Measurements from ENCODE around the gene KRTAP9-8. TPM values are rescaled to one million over a fixed set of nuclear protein-coding genes. Genes with fewer than 3 reads are reported as not detected.
"Not testable (repeated sequence)": the region's sequence is repeated elsewhere in the genome, so short reads cannot be mapped to it uniquely, and the experiment has no call there.

The KRTAP9-8 gene
- total RNA-seq, 2 donors from 2014 or later = not detected

DNA sequence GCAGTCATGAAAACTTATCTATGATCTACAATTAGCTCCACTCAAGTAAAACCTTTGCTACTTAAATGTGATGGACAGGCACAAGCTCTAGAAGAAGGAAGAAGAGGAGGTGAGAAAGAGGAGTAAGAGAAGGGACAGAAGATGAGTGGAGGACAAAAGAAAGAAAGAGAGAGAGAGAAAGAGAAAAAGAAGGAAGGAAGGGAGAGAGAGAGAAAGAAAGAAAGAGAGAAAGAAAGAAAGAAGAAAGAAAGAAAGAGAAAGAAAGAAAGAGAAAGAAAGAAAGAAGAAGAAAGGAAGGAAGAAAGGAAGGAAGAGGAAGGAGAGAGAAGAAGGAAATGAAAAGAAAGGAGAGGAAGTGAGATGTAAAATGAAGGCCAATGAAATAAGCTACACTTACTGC is 7.7 kb upstream of the KRTAP9-8 start:
- H3K27ac Mint-ChIP-seq = no peak overlapping the region
- no peaks in the 10 kb centered on the region for H3K36me3 Mint-ChIP-seq (ENCODE audit: low read depth)
- TF ChIP-seq, protein P1, sequence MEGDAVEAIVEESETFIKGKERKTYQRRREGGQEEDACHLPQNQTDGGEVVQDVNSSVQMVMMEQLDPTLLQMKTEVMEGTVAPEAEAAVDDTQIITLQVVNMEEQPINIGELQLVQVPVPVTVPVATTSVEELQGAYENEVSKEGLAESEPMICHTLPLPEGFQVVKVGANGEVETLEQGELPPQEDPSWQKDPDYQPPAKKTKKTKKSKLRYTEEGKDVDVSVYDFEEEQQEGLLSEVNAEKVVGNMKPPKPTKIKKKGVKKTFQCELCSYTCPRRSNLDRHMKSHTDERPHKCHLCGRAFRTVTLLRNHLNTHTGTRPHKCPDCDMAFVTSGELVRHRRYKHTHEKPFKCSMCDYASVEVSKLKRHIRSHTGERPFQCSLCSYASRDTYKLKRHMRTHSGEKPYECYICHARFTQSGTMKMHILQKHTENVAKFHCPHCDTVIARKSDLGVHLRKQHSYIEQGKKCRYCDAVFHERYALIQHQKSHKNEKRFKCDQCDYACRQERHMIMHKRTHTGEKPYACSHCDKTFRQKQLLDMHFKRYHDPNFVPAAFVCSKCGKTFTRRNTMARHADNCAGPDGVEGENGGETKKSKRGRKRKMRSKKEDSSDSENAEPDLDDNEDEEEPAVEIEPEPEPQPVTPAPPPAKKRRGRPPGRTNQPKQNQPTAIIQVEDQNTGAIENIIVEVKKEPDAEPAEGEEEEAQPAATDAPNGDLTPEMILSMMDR (conservative IDR thresholded peaks at IDR 0.05) = no peak
- Histone ChIP-seq H3K9me3 (ENCODE audit: control insufficient read depth, low read length) (no peaks in the 10 kb centered on the region), H3K4me1 (ENCODE audit: control insufficient read depth, insufficient read depth, low read length) (no peaks in the 10 kb centered on the region), H3K9ac (ENCODE audit: extremely low read depth, low read length, poor library complexity, severe bottlenecking) (no peak overlapping the region), H3K4me3 (ENCODE audit: low read length) (no peak overlapping the region), H3K27me3 (ENCODE audit: control insufficient read depth, insufficient read depth, low read length, poor library complexity, severe bottlenecking) (peaks cover 1% of the 10 kb centered on the region), H3K27ac (ENCODE audit: low read depth, low read length) (no peak overlapping the region), H3K36me3 (ENCODE audit: control insufficient read depth, insufficient read depth, low read length) (no peaks in the 10 kb centered on the region)
- no peak overlapping the region for H3K4me3 Mint-ChIP-seq
- no peak for DNase-seq
- H3K27me3 Mint-ChIP-seq (ENCODE audit: insufficient read depth) = peaks cover 11% of the 10 kb centered on the region
- H3K9me3 Mint-ChIP-seq = no peaks in the 10 kb centered on the region
- H3K4me1 Mint-ChIP-seq = no peaks in the 10 kb centered on the region

DNA sequence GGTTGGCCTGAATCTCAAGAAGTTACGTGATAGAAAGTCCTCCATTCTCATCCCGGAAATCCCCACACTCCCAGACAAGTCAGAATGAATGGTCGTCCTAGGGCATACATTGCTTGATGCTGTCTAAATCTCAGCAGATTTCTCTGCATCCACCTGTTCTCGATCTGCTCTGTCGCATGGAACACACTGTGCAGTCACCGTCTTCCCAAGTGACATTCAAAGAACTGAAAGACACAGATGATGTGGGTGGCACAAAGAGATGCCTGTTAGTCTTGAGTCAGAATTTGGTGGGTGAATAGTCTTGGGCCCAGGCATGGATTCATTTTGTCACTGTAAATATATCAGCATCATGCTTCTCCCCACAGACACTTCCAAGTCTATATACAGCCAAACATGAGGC is 6.1 kb upstream of the KRTAP9-8 start:
- H3K4me1 ChIP-seq (ENCODE audit: control insufficient read depth, insufficient read depth, low read length) = no peaks in the 10 kb centered on the region
- no peaks in the 10 kb centered on the region for H3K36me3 ChIP-seq (ENCODE audit: control insufficient read depth, insufficient read depth, low read length)
- no peak for DNase-seq
- no peak overlapping the region for H3K4me3 ChIP-seq (ENCODE audit: low read length)
- 88 to 89% methylated on average over 6 of the region's 6 CpGs for WGBS, 2 experiments (ENCODE audit: insufficient coverage in 1 of 2, insufficient read length in 1 of 2)
- Mint-ChIP-seq H3K36me3 (ENCODE audit: low read depth) (no peaks in the 10 kb centered on the region), H3K27ac (no peak overlapping the region), H3K9me3 (no peaks in the 10 kb centered on the region), H3K4me3 (no peak overlapping the region), H3K4me1 (no peaks in the 10 kb centered on the region), H3K27me3 (ENCODE audit: insufficient read depth) (peaks cover 22% of the 10 kb centered on the region)
- H3K27ac ChIP-seq (ENCODE audit: low read depth, low read length) = no peak overlapping the region
- peaks cover 8% of the 10 kb centered on the region for H3K27me3 ChIP-seq (ENCODE audit: control insufficient read depth, insufficient read depth, low read length, poor library complexity, severe bottlenecking)
- H3K9me3 ChIP-seq (ENCODE audit: control insufficient read depth, low read length) = no peaks in the 10 kb centered on the region
- TF ChIP-seq, protein P1 (conservative IDR thresholded peaks at IDR 0.05) = no peak
- no peak overlapping the region for H3K9ac ChIP-seq (ENCODE audit: extremely low read depth, low read length, poor library complexity, severe bottlenecking)

DNA sequence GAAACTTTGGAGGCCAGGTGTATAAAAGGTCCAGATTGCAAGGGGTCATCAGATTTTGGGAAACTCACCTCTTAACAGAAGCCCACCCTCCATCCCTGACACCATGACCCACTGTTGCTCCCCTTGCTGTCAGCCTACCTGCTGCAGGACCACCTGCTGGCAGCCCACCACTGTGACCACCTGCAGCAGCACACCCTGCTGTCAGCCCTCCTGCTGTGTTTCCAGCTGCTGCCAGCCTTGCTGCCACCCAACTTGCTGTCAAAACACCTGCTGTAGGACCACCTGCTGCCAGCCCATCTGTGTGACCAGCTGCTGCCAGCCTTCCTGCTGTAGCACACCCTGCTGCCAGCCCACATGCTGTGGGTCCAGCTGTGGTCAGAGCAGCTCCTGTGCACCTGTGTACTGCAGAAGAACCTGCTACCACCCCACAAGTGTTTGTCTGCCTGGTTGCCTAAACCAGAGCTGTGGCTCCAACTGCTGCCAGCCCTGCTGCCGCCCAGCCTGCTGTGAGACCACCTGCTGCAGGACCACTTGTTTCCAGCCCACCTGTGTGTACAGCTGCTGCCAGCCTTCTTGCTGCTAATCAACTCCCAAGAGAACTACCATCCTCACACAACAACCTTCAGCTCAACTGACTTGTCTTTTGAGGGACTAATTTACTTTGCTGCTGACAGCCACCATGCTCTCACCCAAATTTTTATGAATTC is 5.2 kb upstream of the KRTAP9-8 start, which contains the start of gene KRTAP9-3:
Gene KRTAP9-3, plus strand, starts transcription at position 51 of the 707 bp plus-strand sequence. Its CDS starts 53 bp downstream, at position 104.
- not testable (repeated sequence) for H3K4me3 ChIP-seq (ENCODE audit: low read length); DNase-seq; H3K36me3 Mint-ChIP-seq (ENCODE audit: low read depth); H3K9ac ChIP-seq (ENCODE audit: extremely low read depth, low read length, poor library complexity, severe bottlenecking); H3K4me1 ChIP-seq (ENCODE audit: control insufficient read depth, insufficient read depth, low read length); H3K4me1 Mint-ChIP-seq; H3K27ac Mint-ChIP-seq; H3K9me3 Mint-ChIP-seq; H3K9me3 ChIP-seq (ENCODE audit: control insufficient read depth, low read length); H3K27ac ChIP-seq (ENCODE audit: low read depth, low read length); H3K27me3 ChIP-seq (ENCODE audit: control insufficient read depth, insufficient read depth, low read length, poor library complexity, severe bottlenecking); H3K36me3 ChIP-seq (ENCODE audit: control insufficient read depth, insufficient read depth, low read length); H3K4me3 Mint-ChIP-seq
- peaks cover 25% of the 10 kb centered on the region for H3K27me3 Mint-ChIP-seq (ENCODE audit: insufficient read depth)
- WGBS, 2 experiments (ENCODE audit: insufficient coverage in 1 of 2, insufficient read length in 1 of 2) = 87% methylated on average over 1 of the region's 1 CpG; no CpG with 5 or more reads in 1 of the 2 experiments

DNA sequence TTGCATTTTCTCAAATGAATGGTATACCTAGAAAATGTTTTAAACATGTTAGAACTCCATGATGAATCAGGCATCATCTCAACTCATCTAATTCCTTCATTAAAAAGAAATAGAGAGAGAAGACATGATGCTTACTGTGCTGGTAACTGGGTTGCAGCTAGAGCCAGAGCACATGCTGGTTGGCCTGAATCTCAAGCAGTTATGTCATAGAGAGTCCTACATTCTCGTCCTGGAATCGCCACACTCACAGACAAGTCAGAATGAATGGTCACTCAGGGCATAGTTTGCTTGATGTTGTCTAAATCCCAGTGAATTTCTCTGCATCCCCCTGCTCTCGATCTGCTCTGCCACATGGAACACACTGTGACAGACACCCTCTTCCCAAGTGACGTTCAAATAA is 683 bp upstream of the KRTAP9-8 start:
- not testable (repeated sequence) for H3K4me3 ChIP-seq (ENCODE audit: low read length); H3K4me3 Mint-ChIP-seq; H3K4me1 Mint-ChIP-seq; H3K27ac Mint-ChIP-seq; H3K27me3 ChIP-seq (ENCODE audit: control insufficient read depth, insufficient read depth, low read length, poor library complexity, severe bottlenecking); DNase-seq; H3K4me1 ChIP-seq (ENCODE audit: control insufficient read depth, insufficient read depth, low read length); H3K9me3 ChIP-seq (ENCODE audit: control insufficient read depth, low read length); H3K36me3 ChIP-seq (ENCODE audit: control insufficient read depth, insufficient read depth, low read length); H3K27ac ChIP-seq (ENCODE audit: low read depth, low read length); H3K36me3 Mint-ChIP-seq (ENCODE audit: low read depth); H3K9ac ChIP-seq (ENCODE audit: extremely low read depth, low read length, poor library complexity, severe bottlenecking)
- Mint-ChIP-seq H3K9me3 (peaks cover 18% of the 10 kb centered on the region), H3K27me3 (ENCODE audit: insufficient read depth) (peaks cover 37% of the 10 kb centered on the region)
- 84 to 93% methylated on average over 2 to 4 of the region's 4 CpGs for WGBS, 2 experiments (ENCODE audit: insufficient coverage in 1 of 2, insufficient read length in 1 of 2)

DNA sequence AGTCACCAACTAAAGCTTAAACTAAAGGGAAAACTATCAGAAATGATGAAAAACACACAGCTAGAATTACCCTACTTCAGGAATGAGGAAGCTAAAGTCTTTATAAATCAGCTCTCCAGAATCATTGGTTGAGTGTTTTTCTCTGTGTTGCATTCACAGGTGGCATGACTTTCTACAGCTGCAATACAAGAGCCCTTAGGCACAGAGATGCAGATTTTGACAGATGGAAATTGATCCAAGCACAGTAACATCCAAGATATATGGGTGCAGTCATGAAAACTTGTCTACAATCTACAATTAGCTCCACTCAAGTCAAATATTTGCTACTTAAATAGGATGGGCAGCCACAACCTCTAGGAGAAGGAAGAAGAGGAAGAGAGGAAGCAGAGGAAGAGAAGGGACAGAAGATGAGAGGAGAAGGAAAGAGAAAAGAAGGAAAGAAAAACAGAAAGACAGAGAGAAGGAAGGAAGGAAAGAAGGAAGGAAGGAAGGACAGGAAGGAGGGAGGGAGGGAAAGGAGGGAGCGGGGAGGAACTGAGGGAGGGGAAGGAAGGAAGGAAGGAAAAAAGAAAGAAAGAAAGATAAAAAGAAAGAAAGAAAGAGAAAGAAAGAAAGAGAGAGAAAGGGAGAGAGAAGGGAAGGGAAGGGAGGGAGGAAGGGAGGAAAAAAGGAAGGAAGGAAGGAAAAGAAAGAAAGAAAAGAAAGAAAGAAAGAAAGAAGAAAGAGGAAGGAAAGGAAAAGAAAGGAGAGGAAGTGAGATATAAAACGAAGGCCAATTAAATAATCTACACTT is 9.4 kb downstream of the KRTAP9-8 start:
- H3K27me3 Mint-ChIP-seq (ENCODE audit: insufficient read depth) = peaks cover 31% of the 10 kb centered on the region
- not testable (repeated sequence) for DNase-seq

More for the DNA sequence above, 9.4 kb downstream of the KRTAP9-8 start:
- H3K4me1 ChIP-seq (ENCODE audit: control insufficient read depth, insufficient read depth, low read length); H3K4me1 Mint-ChIP-seq; H3K9me3 Mint-ChIP-seq; H3K4me3 ChIP-seq (ENCODE audit: low read length); H3K9me3 ChIP-seq (ENCODE audit: control insufficient read depth, low read length); H3K36me3 ChIP-seq (ENCODE audit: control insufficient read depth, insufficient read depth, low read length); H3K9ac ChIP-seq (ENCODE audit: extremely low read depth, low read length, poor library complexity, severe bottlenecking); H3K27ac Mint-ChIP-seq; H3K36me3 Mint-ChIP-seq (ENCODE audit: low read depth); H3K4me3 Mint-ChIP-seq; H3K27ac ChIP-seq (ENCODE audit: low read depth, low read length): not testable (repeated sequence)
- H3K27me3 ChIP-seq (ENCODE audit: control insufficient read depth, insufficient read depth, low read length, poor library complexity, severe bottlenecking) = peaks cover 11% of the 10 kb centered on the region
- WGBS, 2 experiments (ENCODE audit: insufficient coverage in 1 of 2, insufficient read length in 1 of 2) = 93 to 94% methylated on average over 1 of the region's 2 CpGs
